B cell (primary cell): ENCODE measurements around the gene DDA1. TPM values are rescaled to one million over a fixed set of nuclear protein-coding genes. Genes with fewer than 3 reads are reported as not detected.

ENCODE experiments used
- ATAC-seq: fragments of 200-7000 bp; cut with Tn5 transposase; one replicate; pipeline ENCODE4 v1.10.0; 2021; ENCODE audit warnings: low read depth, mild to moderate bottlenecking, moderate number of reproducible peaks, moderate library complexity
- CTCF ChIA-PET: fragments of 350-600 bp; sonication (Branson Sonifier 250); formaldehyde crosslinking; loops from one replicate; lab custom pipeline; 2021; ENCODE audit warnings: antibody characterized with exemption, inconsistent platforms; lab: Charles Lee
- POLR2A ChIA-PET: fragments of 350-600 bp; sonication (Branson Sonifier 250); formaldehyde crosslinking; loops from one replicate; lab custom pipeline; 2021; ENCODE audit warnings: antibody characterized with exemption; lab: Charles Lee
- DNase-seq: peaks from one replicate; pipeline ENCODE4 v3.0.0; 2013
- H2AFZ ChIP-seq: 2 replicates; pipeline ENCODE4 v1.6.1; 2012; ENCODE audit warnings: mild to moderate bottlenecking, low read depth, low read length; ENCODE audit not compliant: insufficient read depth, poor library complexity, severe bottlenecking
- H3K27ac ChIP-seq, 2 donors: 1 replicate in 1 of 2; 2 replicates in 1 of 2; pipeline ENCODE4 v1.5.1; 2012 to 2013; ENCODE audit warnings: low read length in 2 of 2, mild to moderate bottlenecking in 2 of 2, moderate library complexity in 1 of 2
- H3K27me3 ChIP-seq, 4 experiments: fragments of 200-600 bp in 1 of 4; sonication (generic) in 1 of 4; replicated peaks in 1 of 4; 1 replicate in 2 of 4; 2 replicates in 2 of 4; pipeline versions ENCODE4 v1.6.1 to v1.7.0; 2013 to 2016; ENCODE audit warnings: low read length in 3 of 4, mild to moderate bottlenecking in 2 of 4, mixed read lengths in 1 of 4, moderate library complexity in 1 of 4; ENCODE audit not compliant: insufficient read depth in 4 of 4, control insufficient read depth in 3 of 4; ENCODE audit errors: control extremely low read depth in 1 of 4
- H3K36me3 ChIP-seq, 2 experiments: replicated peaks in 1 of 2; 1 replicate in 1 of 2; 2 replicates in 1 of 2; pipeline versions ENCODE4 v1.6.1 to v1.7.1; 2013; ENCODE audit warnings: low read length in 1 of 2; ENCODE audit not compliant: insufficient read depth in 2 of 2, control insufficient read depth in 1 of 2; ENCODE audit errors: control extremely low read depth in 1 of 2, extremely low read depth in 1 of 2
- H3K4me1 ChIP-seq, 2 donors: fragments of 200-600 bp in 1 of 2; sonication (generic) in 1 of 2; 1 replicate in 1 of 2; 2 replicates in 1 of 2; pipeline versions ENCODE4 v1.5.1 to v1.6.1; 2013 to 2017; ENCODE audit warnings: low read length in 2 of 2; ENCODE audit not compliant: control insufficient read depth in 2 of 2, insufficient read depth in 2 of 2
- H3K4me2 ChIP-seq: replicated peaks from 2 replicates; pipeline ENCODE3; 2012; ENCODE audit warnings: mild to moderate bottlenecking, low read depth, low read length; ENCODE audit not compliant: poor library complexity, severe bottlenecking
- H3K4me3 ChIP-seq, 5 experiments: fragments of 200-600 bp in 1 of 5; sonication (generic) in 1 of 5; 1 replicate in 3 of 5; 2 replicates in 2 of 5; pipeline versions ENCODE4 v1.5.1 to v1.7.0; 2011 to 2016; ENCODE audit warnings: low read length in 4 of 5, mild to moderate bottlenecking in 4 of 5, low read depth in 2 of 5, control low read depth in 1 of 5, moderate library complexity in 1 of 5; ENCODE audit not compliant: insufficient read depth in 1 of 5; ENCODE audit errors: control extremely low read depth in 1 of 5, extremely low read depth in 1 of 5
- H3K79me2 ChIP-seq: fragments of 200-600 bp; sonication (generic); one replicate; pipeline ENCODE4 v1.6.0; 2016; ENCODE audit warnings: low read length; ENCODE audit not compliant: control insufficient read depth, insufficient read depth
- H3K9ac ChIP-seq: fragments of 200-600 bp; sonication (generic); 2 replicates; pipeline ENCODE4 v1.6.1; 2017; ENCODE audit warnings: mild to moderate bottlenecking, low read length, moderate library complexity
- H3K9me3 ChIP-seq, 3 donors: one replicate each; pipeline versions ENCODE4 v1.6.1 to v1.7.1; 2013; ENCODE audit warnings: low read length in 2 of 3; ENCODE audit not compliant: control insufficient read depth in 2 of 3, insufficient read depth in 1 of 3; ENCODE audit errors: control extremely low read depth in 1 of 3
- H4K20me1 ChIP-seq: 2 replicates; pipeline ENCODE4 v1.6.0; 2012; ENCODE audit warnings: mild to moderate bottlenecking, low read length; ENCODE audit not compliant: insufficient read depth, control insufficient read depth, poor library complexity, severe bottlenecking
- H3K27ac Mint-ChIP-seq: one replicate; pipeline ENCODE4 v1.8.0; 2021; ENCODE audit warnings: mixed read lengths
- H3K27me3 Mint-ChIP-seq: one replicate; pipeline ENCODE4 v1.8.0; 2021; ENCODE audit warnings: mixed read lengths
- H3K4me1 Mint-ChIP-seq: one replicate; pipeline ENCODE4 v1.8.0; 2021; ENCODE audit warnings: mixed read lengths
- H3K4me3 Mint-ChIP-seq: one replicate; pipeline ENCODE4 v1.8.0; 2021; ENCODE audit warnings: mixed read lengths
- H3K9me3 Mint-ChIP-seq: one replicate; pipeline ENCODE4 v1.8.0; 2022; ENCODE audit warnings: mixed read lengths; ENCODE audit not compliant: insufficient read depth
- CTCF ChIP-seq: fragments of 200-600 bp; IDR thresholded peaks from one replicate; pipeline ENCODE4 v1.8.0; 2022; ENCODE audit warnings: antibody characterized with exemption, mild to moderate bottlenecking
- EZH2 ChIP-seq: IDR thresholded peaks from 2 replicates; pipeline ENCODE4 v1.6.1; 2012; ENCODE audit warnings: borderline replicate concordance, low read depth, mild to moderate bottlenecking, moderate library complexity, low read length; ENCODE audit not compliant: insufficient read depth, poor library complexity, severe bottlenecking
- WGBS: methylation state at CpG from one replicate; pipeline ENCODE4 v1.1.5; 2013; ENCODE audit warnings: missing lambda C conversion rate; ENCODE audit not compliant: insufficient coverage; 5-methylcytosine and 5-hydroxymethylcytosine counted together
- intact Hi-C: fragments of 100-400 bp; cut with micrococcal nuclease; formaldehyde crosslinking; loops from one replicate; pipeline ENCODE4 v1.10.0; 2022
- polyA plus RNA-seq: library from polyadenylated mRNA; depleted of rRNA; stranded (reverse); fragments of >200 nt; gene quantifications from 2 replicates; pipeline ENCODE4 v1.2.3, GENCODE V29; 2012
- total RNA-seq, 2 donors: library from RNA; stranded (reverse); fragments of 120-200 nt in 1 of 2; gene quantifications; 1 replicate in 1 of 2; 2 replicates in 1 of 2; pipeline versions ENCODE4 v1.2.3 to v1.2.4, GENCODE V29; 2013 to 2022

Gene DDA1
- total and polyA plus RNA-seq, 2 donors (not counting 1 experiment from before 2014, with no cell fraction given) = 38.4 TPM

GRCh38 chr19:17286752-17287151 lies 22.6 kb upstream of the DDA1 start:
- H4K20me1 ChIP-seq = no peaks in the 10 kb centered on the region
- Mint-ChIP-seq H3K4me3 (no peak overlapping the region), H3K27me3 (no peaks in the 10 kb centered on the region), H3K4me1 (peaks cover 8% of the 10 kb centered on the region), H3K27ac (no peak overlapping the region), H3K9me3 (no peaks in the 10 kb centered on the region)
- POLR2A ChIA-PET = interaction anchor here (0.6 kb wide), 1 partner anchor 784 kb away, joined by 7 read pairs; no protein-coding TSS in a partner anchor
- CTCF ChIA-PET = no interaction called here
- no peak overlapping the region for H3K4me3 ChIP-seq
- no peak overlapping the region for H2AFZ ChIP-seq
- DNase-seq = no peak
- no peak overlapping the region for H3K27ac ChIP-seq
- WGBS = 93% methylated on average over 9 of the region's 9 CpGs
- H3K4me1 ChIP-seq = peaks cover 0 to 16% of the 10 kb centered on the region in 2 donors
- H3K27me3 ChIP-seq = no peaks in the 10 kb centered on the region
- no peak for ATAC-seq
- intact Hi-C loops = loop anchor here (10.0 kb wide), 1 partner anchor 452 kb away; no protein-coding TSS in a partner anchor
- H3K79me2 ChIP-seq = no peaks in the 10 kb centered on the region
- no peak overlapping the region for H3K4me2 ChIP-seq
- H3K9me3 ChIP-seq = no peaks in the 10 kb centered on the region
- TF ChIP-seq EZH2 = no peak
- no peak for TF ChIP-seq CTCF
- H3K9ac ChIP-seq = no peak overlapping the region
- H3K36me3 ChIP-seq = peaks cover 0 to 5% of the 10 kb centered on the region in 2 experiments

- Histone ChIP-seq H3K9ac (no peak overlapping the region), H2AFZ (no peak overlapping the region), H3K79me2 (no peaks in the 10 kb centered on the region), H3K9me3 (peaks cover 0 to 7% (median 0%) of the 10 kb centered on the region in 3 donors), H3K4me3 (no peak overlapping the region), H3K4me2 (no peak overlapping the region), H3K27ac (no peak overlapping the region), H3K36me3 (no peaks in the 10 kb centered on the region), H3K4me1 (peaks cover 0 to 10% of the 10 kb centered on the region in 2 donors), H3K27me3 (no peaks in the 10 kb centered on the region), H4K20me1 (no peaks in the 10 kb centered on the region)
- Mint-ChIP-seq H3K27ac (no peak overlapping the region), H3K9me3 (no peaks in the 10 kb centered on the region), H3K27me3 (no peaks in the 10 kb centered on the region), H3K4me3 (no peak overlapping the region), H3K4me1 (peaks cover 12% of the 10 kb centered on the region)
- ChIA-PET POLR2A (no interaction called here), CTCF (interaction anchor here (1.0 to 2.1 kb wide), 3 partner anchors 16 to 99 kb away, joined by 3 to 9 read pairs (median 3); no protein-coding TSS in a partner anchor)
- peak; percentile 69 for DNase-seq
- 15% methylated on average over 22 of the region's 22 CpGs for WGBS
- peak; percentile 12 for ATAC-seq
- intact Hi-C loops = loop anchor here (10.0 kb wide), 1 partner anchor 455 kb away; no protein-coding TSS in a partner anchor
- TF ChIP-seq EZH2 (no peak), CTCF (no peak)
Measured at GRCh38 chr19:17289489-17289888, 19.9 kb upstream of the DDA1 start.
